H9 (cell line): ENCODE data around the gene PRPF19. TPM values are rescaled to one million over a fixed set of nuclear protein-coding genes. Genes with fewer than 3 reads are reported as not detected.

Source experiments
- DNase-seq: peaks from one replicate; pipeline ENCODE4 v3.0.0-alpha.2; 2017
- H2AFZ ChIP-seq: one replicate; pipeline ENCODE4 v1.6.1; 2013; ENCODE audit warnings: mild to moderate bottlenecking, low read length, control low read depth, moderate library complexity
- H2AK5ac ChIP-seq: 2 replicates; pipeline ENCODE4 v1.6.1; 2013; ENCODE audit warnings: low read length, control low read depth, mixed read lengths; ENCODE audit not compliant: insufficient read length
- H2BK120ac ChIP-seq: one replicate; pipeline ENCODE4 v1.6.1; 2013; ENCODE audit warnings: low read depth, mild to moderate bottlenecking, low read length, control low read depth, inconsistent platforms; ENCODE audit not compliant: poor library complexity, severe bottlenecking
- H2BK12ac ChIP-seq: 2 replicates; pipeline ENCODE4 v1.6.1; 2013; ENCODE audit warnings: low read length, control low read depth, mixed read lengths, low read depth; ENCODE audit not compliant: insufficient read length
- H2BK15ac ChIP-seq: 2 replicates; pipeline ENCODE4 v1.6.1; 2013; ENCODE audit warnings: low read depth, low read length, control low read depth
- H2BK20ac ChIP-seq: one replicate; pipeline ENCODE4 v1.6.1; 2013; ENCODE audit warnings: low read depth, mild to moderate bottlenecking, low read length, control low read depth, inconsistent platforms; ENCODE audit not compliant: poor library complexity, severe bottlenecking
- H2BK5ac ChIP-seq: 2 replicates; pipeline ENCODE4 v1.6.1; 2013; ENCODE audit warnings: low read length, control low read depth, mixed read lengths; ENCODE audit not compliant: insufficient read length
- H3K14ac ChIP-seq: 2 replicates; pipeline ENCODE4 v1.6.1; 2013; ENCODE audit warnings: low read length, control low read depth; ENCODE audit not compliant: insufficient read depth
- H3K18ac ChIP-seq: 2 replicates; pipeline ENCODE4 v1.6.1; 2013; ENCODE audit warnings: low read depth, mild to moderate bottlenecking, mixed read lengths, low read length, control low read depth; ENCODE audit not compliant: insufficient read length
- H3K23ac ChIP-seq: 2 replicates; pipeline ENCODE4 v1.6.1; 2013; ENCODE audit warnings: low read length, control low read depth, mixed read lengths, low read depth; ENCODE audit not compliant: insufficient read length
- H3K23me2 ChIP-seq: 2 replicates; pipeline ENCODE4 v1.6.1; 2013; ENCODE audit warnings: low read depth, mild to moderate bottlenecking, mixed read lengths, low read length, control low read depth; ENCODE audit not compliant: insufficient read length, poor library complexity, severe bottlenecking
- H3K27ac ChIP-seq: 2 replicates; pipeline ENCODE4 v1.5.1; 2013; ENCODE audit warnings: low read length, control low read depth, mixed read lengths, low read depth; ENCODE audit not compliant: insufficient read length
- H3K27me3 ChIP-seq: 2 replicates; pipeline ENCODE4 v1.6.1; 2013; ENCODE audit warnings: low read length, control low read depth, inconsistent platforms; ENCODE audit not compliant: insufficient read depth
- H3K4ac ChIP-seq: 2 replicates; pipeline ENCODE4 v1.6.1; 2013; ENCODE audit warnings: low read depth, mild to moderate bottlenecking, control low read depth, inconsistent platforms, low read length, moderate library complexity
- H3K4me1 ChIP-seq: 2 replicates; pipeline ENCODE4 v1.6.1; 2013; ENCODE audit warnings: low read length, control low read depth, inconsistent platforms; ENCODE audit not compliant: insufficient read depth
- H3K4me2 ChIP-seq: 2 replicates; pipeline ENCODE4 v1.6.1; 2013; ENCODE audit warnings: low read length, control low read depth, mixed read lengths; ENCODE audit not compliant: insufficient read length, insufficient read depth
- H3K56ac ChIP-seq: 2 replicates; pipeline ENCODE4 v1.6.1; 2013; ENCODE audit warnings: low read depth, mild to moderate bottlenecking, mixed read lengths, low read length, control low read depth; ENCODE audit not compliant: insufficient read length
- H3K79me1 ChIP-seq: 2 replicates; pipeline ENCODE4 v1.6.1; 2013; ENCODE audit warnings: low read depth, mild to moderate bottlenecking, moderate library complexity, low read length, control low read depth, inconsistent platforms; ENCODE audit not compliant: insufficient read depth, poor library complexity, severe bottlenecking
- H3K79me2 ChIP-seq: 2 replicates; pipeline ENCODE4 v1.6.1; 2013; ENCODE audit warnings: low read length, control low read depth, inconsistent platforms; ENCODE audit not compliant: insufficient read depth
- H3K9ac ChIP-seq: 2 replicates; pipeline ENCODE4 v1.6.1; 2013; ENCODE audit warnings: low read length, control low read depth, mixed read lengths; ENCODE audit not compliant: insufficient read length; ENCODE audit errors: extremely low read depth
- H3K9me3 ChIP-seq: one replicate; pipeline ENCODE4 v1.6.1; 2013; ENCODE audit warnings: low read depth, low read length, inconsistent platforms; ENCODE audit not compliant: control insufficient read depth
- H3T11ph ChIP-seq: one replicate; pipeline ENCODE4 v1.6.1; 2013; ENCODE audit warnings: mild to moderate bottlenecking, low read length, control low read depth, inconsistent platforms
- H4K20me1 ChIP-seq: one replicate; pipeline ENCODE4 v1.6.1; 2013; ENCODE audit not compliant: control insufficient read depth, insufficient read length, insufficient read depth
- H4K5ac ChIP-seq: 2 replicates; pipeline ENCODE4 v1.6.1; 2013; ENCODE audit warnings: low read depth, mild to moderate bottlenecking, mixed read lengths, low read length, control low read depth; ENCODE audit not compliant: insufficient read length
- H4K8ac ChIP-seq: replicated peaks from 2 replicates; pipeline ENCODE4 v1.6.1; 2013; ENCODE audit warnings: low read length, control low read depth, mixed read lengths, low read depth; ENCODE audit not compliant: insufficient read length
- H4K91ac ChIP-seq: 2 replicates; pipeline ENCODE4 v1.6.1; 2013; ENCODE audit warnings: low read depth, mild to moderate bottlenecking, moderate library complexity, mixed read lengths, low read length, control low read depth; ENCODE audit not compliant: insufficient read length
- H3K27ac Mint-ChIP-seq, 3 experiments: 2 replicates in 2 of 3; 3 replicates in 1 of 3; pipeline ENCODE4 v1.8.0; 2020 to 2021; ENCODE audit warnings: mixed read lengths in 3 of 3, mild to moderate bottlenecking in 1 of 3, moderate library complexity in 1 of 3
- H3K27me3 Mint-ChIP-seq: 2 replicates; pipeline ENCODE4 v1.8.0; 2021; ENCODE audit warnings: low read depth, mild to moderate bottlenecking, moderate library complexity, mixed read lengths
- H3K36me3 Mint-ChIP-seq, 3 experiments: 2 replicates in 2 of 3; 3 replicates in 1 of 3; pipeline ENCODE4 v1.8.0; 2020 to 2021; ENCODE audit warnings: low read depth in 3 of 3, mixed read lengths in 3 of 3; ENCODE audit not compliant: insufficient read depth in 1 of 3
- H3K4me1 Mint-ChIP-seq, 2 experiments: 2 replicates each; pipeline ENCODE4 v1.8.0; 2020; ENCODE audit warnings: mixed read lengths in 2 of 2
- H3K4me3 Mint-ChIP-seq, 2 experiments: 2 replicates in 1 of 2; 3 replicates in 1 of 2; pipeline ENCODE4 v1.8.0; 2020 to 2021; ENCODE audit warnings: mild to moderate bottlenecking in 2 of 2, mixed read lengths in 2 of 2, moderate library complexity in 1 of 2
- H3K9me3 Mint-ChIP-seq, 2 experiments: 2 replicates in 1 of 2; 3 replicates in 1 of 2; pipeline ENCODE4 v1.8.0; 2020; ENCODE audit warnings: mild to moderate bottlenecking in 2 of 2, mixed read lengths in 2 of 2, moderate library complexity in 1 of 2
- CTCF ChIP-seq: fragments of 200-600 bp; sonication (generic); conservative IDR thresholded peaks from 3 replicates; pipeline ENCODE4 v1.8.0; 2021; ENCODE audit warnings: antibody characterized with exemption, mild to moderate bottlenecking
- whole genome bisulfite sequencing: extraction: QIAGEN DNeasy Blood & Tissue Kit; methylation state at CpG from one replicate; pipeline ENCODE4 v1.1.7; 2013; ENCODE audit warnings: missing lambda C conversion rate, low lambda C conversion rate, mixed read lengths; ENCODE audit not compliant: insufficient read length; ENCODE audit errors: extremely low coverage; 5-methylcytosine and 5-hydroxymethylcytosine counted together
- total RNA-seq: library from RNA; stranded (reverse); gene quantifications from 2 replicates; pipeline ENCODE4 v1.2.1, GENCODE V29; 2021

Gene PRPF19
- total RNA-seq, 1 experiment from 2014 or later: 130 TPM

GRCh38 chr11:60938500-60938899 lies 32.1 kb upstream of the PRPF19 start:
- H2BK20ac ChIP-seq: no peak overlapping the region
- no peak overlapping the region for H2BK12ac ChIP-seq
- H3K4me3 Mint-ChIP-seq: no peak overlapping the region
- no peaks in the 10 kb centered on the region for H3K27me3 ChIP-seq
- H3K79me2 ChIP-seq: no peaks in the 10 kb centered on the region
- H2AFZ ChIP-seq: no peak overlapping the region
- H3K27ac ChIP-seq: no peak overlapping the region
- WGBS: no CpG with 5 or more reads among the region's 9 CpGs
- H3K36me3 Mint-ChIP-seq: peaks cover 4 to 23% (median 19%) of the 10 kb centered on the region in 3 experiments; a peak in 6 of 7 replicates
- H2BK5ac ChIP-seq: no peak overlapping the region
- H2AK5ac ChIP-seq: no peak overlapping the region
- H3K23me2 ChIP-seq: no peaks in the 10 kb centered on the region
- H3K9me3 ChIP-seq: no peaks in the 10 kb centered on the region
- no peak overlapping the region for H2BK15ac ChIP-seq
- H3K9me3 Mint-ChIP-seq: no peaks in the 10 kb centered on the region
- H3K23ac ChIP-seq: no peak overlapping the region
- no peak overlapping the region for H3K4ac ChIP-seq
- no peaks in the 10 kb centered on the region for H3K4me1 ChIP-seq
- no peak overlapping the region for H3T11ph ChIP-seq
- peaks cover 7 to 8% of the 10 kb centered on the region in 2 experiments; a peak in 3 of 4 replicates for H3K4me1 Mint-ChIP-seq
- H3K14ac ChIP-seq: no peak overlapping the region
- no peaks in the 10 kb centered on the region for H3K79me1 ChIP-seq
- no peak overlapping the region for H3K56ac ChIP-seq
- peaks cover 3% of the 10 kb centered on the region for H3K27me3 Mint-ChIP-seq
- no peak overlapping the region for H3K4me2 ChIP-seq
- DNase-seq: no peak
- TF ChIP-seq CTCF: 0 out of 3 replicates have a peak, but pooled peaks have one; percentile 12
- no peak overlapping the region for H4K91ac ChIP-seq
- no peak overlapping the region for H4K5ac ChIP-seq
- H4K20me1 ChIP-seq: no peaks in the 10 kb centered on the region
- H3K9ac ChIP-seq: no peak overlapping the region
- no peak overlapping the region for H2BK120ac ChIP-seq
- H3K18ac ChIP-seq: no peak overlapping the region
- peak overlapping the region in 2 of 3 experiments; percentile 34 to 47; a peak in 2 of 7 replicates for H3K27ac Mint-ChIP-seq
- H4K8ac ChIP-seq: no peak overlapping the region
